Smooth muscle cell (in vitro differentiated cells): Measurements from ENCODE around the gene VRK2. TPM values are rescaled to one million over a fixed set of nuclear protein-coding genes. Genes with fewer than 3 reads are reported as not detected.

Experiments
- DNase-seq: peaks from one replicate; lab custom pipeline; 2025; ENCODE audit not compliant: unreplicated experiment; lab: John Stamatoyannopoulos, UW
- H2AFZ ChIP-seq: fragments of 200-600 bp; sonication (generic); 2 replicates; pipeline ENCODE4 v1.6.0; 2016; ENCODE audit warnings: antibody characterized with exemption, low read depth, mild to moderate bottlenecking
- H3F3A ChIP-seq: fragments of 200-600 bp; sonication (generic); 2 replicates; pipeline ENCODE4 v1.6.0; 2017; ENCODE audit warnings: antibody characterized with exemption, low read depth
- H3K27ac ChIP-seq: fragments of 200-600 bp; sonication (generic); 2 replicates; pipeline ENCODE4 v1.5.1; 2016; ENCODE audit warnings: low read depth, mild to moderate bottlenecking
- H3K27me3 ChIP-seq: fragments of 200-600 bp; sonication (generic); 2 replicates; pipeline ENCODE4 v1.6.1; 2016; ENCODE audit warnings: low read depth, mild to moderate bottlenecking
- H3K36me3 ChIP-seq: fragments of 200-600 bp; sonication (generic); 2 replicates; pipeline ENCODE4 v1.5.1; 2016; ENCODE audit warnings: low read depth
- H3K4me1 ChIP-seq: fragments of 200-600 bp; sonication (generic); 2 replicates; pipeline ENCODE4 v1.5.1; 2016; ENCODE audit warnings: low read depth
- H3K4me2 ChIP-seq: fragments of 200-600 bp; sonication (generic); 2 replicates; pipeline ENCODE4 v1.6.0; 2016; ENCODE audit warnings: mild to moderate bottlenecking
- H3K4me3 ChIP-seq: fragments of 200-600 bp; sonication (generic); 2 replicates; pipeline ENCODE4 v1.5.1; 2016; ENCODE audit warnings: mild to moderate bottlenecking
- H3K79me2 ChIP-seq: fragments of 200-600 bp; sonication (generic); 2 replicates; pipeline ENCODE4 v1.6.0; 2016; ENCODE audit warnings: low read depth, mild to moderate bottlenecking
- H3K9ac ChIP-seq: fragments of 200-600 bp; sonication (generic); 2 replicates; pipeline ENCODE4 v1.6.0; 2016; ENCODE audit warnings: low read depth
- H3K9me3 ChIP-seq: fragments of 200-600 bp; sonication (generic); replicated peaks from 2 replicates; pipeline ENCODE4 v1.5.1; 2016; ENCODE audit warnings: low read depth
- H4K20me1 ChIP-seq: fragments of 200-600 bp; sonication (generic); 2 replicates; pipeline ENCODE4 v1.6.0; 2016; ENCODE audit warnings: low read depth
- WGBS: methylation state at CpG from one replicate; pipeline ENCODE4 v1.1.7; 2016; ENCODE audit warnings: low lambda C conversion rate; 5-methylcytosine and 5-hydroxymethylcytosine counted together
- polyA plus RNA-seq: library from polyadenylated mRNA; unstranded; fragments of >200 nt; fragmentation: Nextera tagmentation; extraction: Ambion mirVana; gene quantifications from 2 replicates; pipeline ENCODE4 v1.2.1, GENCODE V29; 2016
- total RNA-seq: library from RNA; depleted of rRNA; stranded (reverse); fragments of >200 nt; gene quantifications from 2 replicates; pipeline ENCODE4 v1.2.3, GENCODE V29; 2014
- TF ChIP-seq, protein P1 (sequence below): fragments of 200-600 bp; sonication (generic); IDR thresholded peaks from 2 replicates; pipeline ENCODE4 v1.5.1; 2017; ENCODE audit warnings: borderline replicate concordance, mild to moderate bottlenecking, antibody characterized with exemption; ENCODE audit not compliant: insufficient read depth, poor library complexity, severe bottlenecking

The VRK2 gene
- total and polyA plus RNA-seq, 2 experiments from 2014 or later = 22.2 to 35.5 TPM

GRCh38 chr2:58203018-58203417 lies 156.4 kb downstream of the VRK2 start:
- Histone ChIP-seq H3K9ac (no peak overlapping the region), H3K36me3 (no peaks in the 10 kb centered on the region), H4K20me1 (no peaks in the 10 kb centered on the region), H3K27me3 (no peaks in the 10 kb centered on the region), H3K4me2 (no peak overlapping the region), H3F3A (no peaks in the 10 kb centered on the region), H3K9me3 (no peaks in the 10 kb centered on the region), H2AFZ (no peak overlapping the region), H3K79me2 (no peaks in the 10 kb centered on the region), H3K27ac (no peak overlapping the region), H3K4me1 (peaks cover 7% of the 10 kb centered on the region), H3K4me3 (no peak overlapping the region)
- no peak for DNase-seq
- TF ChIP-seq, protein P1, sequence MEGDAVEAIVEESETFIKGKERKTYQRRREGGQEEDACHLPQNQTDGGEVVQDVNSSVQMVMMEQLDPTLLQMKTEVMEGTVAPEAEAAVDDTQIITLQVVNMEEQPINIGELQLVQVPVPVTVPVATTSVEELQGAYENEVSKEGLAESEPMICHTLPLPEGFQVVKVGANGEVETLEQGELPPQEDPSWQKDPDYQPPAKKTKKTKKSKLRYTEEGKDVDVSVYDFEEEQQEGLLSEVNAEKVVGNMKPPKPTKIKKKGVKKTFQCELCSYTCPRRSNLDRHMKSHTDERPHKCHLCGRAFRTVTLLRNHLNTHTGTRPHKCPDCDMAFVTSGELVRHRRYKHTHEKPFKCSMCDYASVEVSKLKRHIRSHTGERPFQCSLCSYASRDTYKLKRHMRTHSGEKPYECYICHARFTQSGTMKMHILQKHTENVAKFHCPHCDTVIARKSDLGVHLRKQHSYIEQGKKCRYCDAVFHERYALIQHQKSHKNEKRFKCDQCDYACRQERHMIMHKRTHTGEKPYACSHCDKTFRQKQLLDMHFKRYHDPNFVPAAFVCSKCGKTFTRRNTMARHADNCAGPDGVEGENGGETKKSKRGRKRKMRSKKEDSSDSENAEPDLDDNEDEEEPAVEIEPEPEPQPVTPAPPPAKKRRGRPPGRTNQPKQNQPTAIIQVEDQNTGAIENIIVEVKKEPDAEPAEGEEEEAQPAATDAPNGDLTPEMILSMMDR = no peak

GRCh38 chr2:58204195-58204959 lies 157.8 kb downstream of the VRK2 start:
- DNase-seq = no peak
- Histone ChIP-seq H3K9ac (no peak overlapping the region), H3K9me3 (no peaks in the 10 kb centered on the region), H3K27me3 (no peaks in the 10 kb centered on the region), H3K27ac (no peak overlapping the region), H3K4me1 (peaks cover 11% of the 10 kb centered on the region), H3K36me3 (no peaks in the 10 kb centered on the region), H3F3A (no peaks in the 10 kb centered on the region), H2AFZ (no peak overlapping the region), H3K79me2 (no peaks in the 10 kb centered on the region), H4K20me1 (no peaks in the 10 kb centered on the region), H3K4me2 (peak overlapping the region; percentile 25), H3K4me3 (no peak overlapping the region)
- TF ChIP-seq, protein P1 = no peak
- WGBS = 78% methylated on average over 6 of the region's 6 CpGs

- H3K4me2 ChIP-seq = no peak overlapping the region
- no peaks in the 10 kb centered on the region for H3K27me3 ChIP-seq
- H3K4me3 ChIP-seq = no peak overlapping the region
- no peaks in the 10 kb centered on the region for H4K20me1 ChIP-seq
- H3K4me1 ChIP-seq = peaks cover 11% of the 10 kb centered on the region
- no peaks in the 10 kb centered on the region for H3F3A ChIP-seq
- no peak for DNase-seq
- 100% methylated on average over 1 of the region's 1 CpG for WGBS
- H3K79me2 ChIP-seq = no peaks in the 10 kb centered on the region
- H3K27ac ChIP-seq = no peak overlapping the region
- no peaks in the 10 kb centered on the region for H3K36me3 ChIP-seq
- TF ChIP-seq, protein P1 = no peak
- no peak overlapping the region for H2AFZ ChIP-seq
- H3K9ac ChIP-seq = no peak overlapping the region
- H3K9me3 ChIP-seq = no peaks in the 10 kb centered on the region
Observed at GRCh38 chr2:58206785-58207184, 160.2 kb downstream of the VRK2 start.

DNA sequence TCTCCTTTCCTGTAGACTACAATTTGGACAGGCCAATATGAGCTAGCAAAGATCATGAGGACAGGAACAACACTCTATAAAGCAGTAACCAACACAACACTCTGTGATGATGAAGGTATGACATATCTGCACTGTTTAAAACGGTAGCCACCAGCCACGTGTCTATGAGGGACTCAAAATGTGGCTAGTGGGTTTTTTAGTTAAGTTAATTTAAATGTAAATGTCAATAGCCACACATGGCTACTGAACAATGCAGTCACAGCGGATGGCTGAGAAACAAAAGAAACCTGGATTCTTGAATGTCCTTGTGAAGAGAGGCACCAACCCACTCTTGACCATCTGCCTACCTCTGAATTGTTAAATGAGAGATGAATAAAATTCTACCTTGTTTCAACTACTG lies 160.6 kb downstream of the VRK2 start:
- WGBS = 71% methylated on average over 3 of the region's 3 CpGs
- Histone ChIP-seq H3K9me3 (no peaks in the 10 kb centered on the region), H3K4me1 (peaks cover 11% of the 10 kb centered on the region), H3K27ac (no peak overlapping the region), H3K79me2 (no peaks in the 10 kb centered on the region), H3K27me3 (no peaks in the 10 kb centered on the region), H3F3A (no peaks in the 10 kb centered on the region), H3K9ac (no peak overlapping the region), H3K4me2 (no peak overlapping the region), H4K20me1 (no peaks in the 10 kb centered on the region), H3K4me3 (no peak overlapping the region), H2AFZ (no peak overlapping the region), H3K36me3 (no peaks in the 10 kb centered on the region)
- TF ChIP-seq, protein P1 = no peak
- DNase-seq = no peak
